NCI-H2196 (cell line): Measurements from ENCODE around the gene TINAGL1.
A peak's percentile ranks its signal among the peaks of the same experiment; 100 is the strongest.

Source experiments
- DNase-seq: peaks from one replicate; lab custom pipeline; 2025; ENCODE audit not compliant: unreplicated experiment; lab: John Stamatoyannopoulos, UW

Gene TINAGL1

GRCh38 chr1:31567956-31568570 lies 8.3 kb upstream of the TINAGL1 start:
- DNase-seq = no peak

DNA sequence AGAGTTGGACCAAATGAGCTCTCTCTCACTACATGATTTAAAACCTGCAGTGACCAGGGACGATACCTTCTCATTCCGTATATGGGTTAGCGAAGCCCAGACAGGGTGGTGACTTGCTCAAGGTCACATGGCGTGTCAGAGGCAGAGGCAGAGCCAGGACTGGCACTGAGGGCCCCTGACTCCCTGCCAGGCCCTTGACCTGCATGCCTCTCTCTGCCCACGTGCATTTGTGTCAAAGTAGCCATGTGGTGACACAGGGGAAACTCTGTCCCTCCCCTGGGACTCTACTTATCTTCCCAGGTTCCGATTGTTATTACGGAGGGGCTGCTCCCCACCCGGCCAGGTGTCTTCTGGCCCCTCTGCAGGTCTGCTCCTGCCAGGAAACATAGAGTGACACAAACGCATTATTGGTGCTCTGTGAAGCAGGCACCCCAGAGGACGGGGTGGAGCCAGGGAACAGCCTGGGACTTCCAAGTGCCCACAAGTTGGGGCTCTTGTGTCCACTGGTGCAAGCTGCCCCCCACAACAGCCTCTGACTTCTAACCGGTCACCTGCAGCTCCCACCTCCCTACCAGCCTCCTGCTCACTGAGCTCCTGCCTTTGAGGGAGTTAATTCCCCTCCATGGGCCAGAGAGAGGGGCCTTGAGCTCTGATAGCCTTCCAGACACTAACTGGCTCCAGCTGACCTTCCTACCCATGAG lies 7.3 kb upstream of the TINAGL1 start:
- DNase-seq = no peak

GRCh38 chr1:31569596-31570173 lies 6.6 kb upstream of the TINAGL1 start:
- no peak for DNase-seq

- no peak for DNase-seq
Measured at GRCh38 chr1:31570228-31570627, 6.1 kb upstream of the TINAGL1 start.

- DNase-seq = no peak
Measured at GRCh38 chr1:31570906-31571305, 5.4 kb upstream of the TINAGL1 start.

DNA sequence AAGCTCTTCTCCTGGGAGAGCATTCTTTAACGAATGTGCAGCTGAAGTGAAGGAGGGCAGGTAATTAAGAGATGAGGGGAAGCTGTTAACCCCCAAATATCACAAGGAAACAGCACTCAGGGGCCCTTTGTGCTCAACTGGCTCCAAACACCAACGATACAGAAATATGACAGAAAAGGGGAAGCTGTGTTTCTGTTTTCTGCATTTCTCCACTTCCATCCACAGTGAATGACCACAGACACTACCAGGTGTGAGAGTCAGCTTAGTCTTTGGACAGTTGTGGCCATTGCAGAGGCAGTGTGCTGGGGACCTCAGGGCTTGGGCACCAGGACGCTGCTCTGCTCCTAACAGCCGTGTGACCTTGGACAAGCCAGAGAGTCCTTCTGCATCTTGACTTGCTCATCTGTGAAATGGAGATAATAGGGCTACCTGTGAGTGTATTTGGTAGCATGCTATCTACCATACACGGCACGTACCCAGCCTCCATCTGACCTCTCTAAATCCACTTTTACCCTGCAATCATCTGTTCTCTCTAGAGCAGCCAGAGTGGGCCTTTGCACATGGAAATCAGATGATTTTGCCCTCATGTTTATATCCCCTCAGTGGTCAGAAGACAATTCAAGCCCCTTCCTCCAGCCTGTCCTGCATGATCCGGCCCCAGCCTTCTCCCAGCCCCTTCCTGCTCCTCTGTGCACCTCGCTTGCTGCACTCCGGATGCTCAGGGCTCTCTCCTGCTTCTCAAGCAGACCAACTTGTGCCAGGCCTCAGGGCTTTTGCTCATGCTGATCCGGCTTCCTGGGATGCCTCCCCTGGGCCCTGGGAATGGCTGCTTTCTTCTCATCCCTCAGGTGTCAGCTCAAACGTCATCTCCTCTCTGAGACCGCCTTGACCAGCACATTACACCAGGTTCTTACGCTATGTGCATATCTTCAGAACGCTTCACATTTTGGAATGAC lies 4.7 kb upstream of the TINAGL1 start:
- DNase-seq = no peak

DNA sequence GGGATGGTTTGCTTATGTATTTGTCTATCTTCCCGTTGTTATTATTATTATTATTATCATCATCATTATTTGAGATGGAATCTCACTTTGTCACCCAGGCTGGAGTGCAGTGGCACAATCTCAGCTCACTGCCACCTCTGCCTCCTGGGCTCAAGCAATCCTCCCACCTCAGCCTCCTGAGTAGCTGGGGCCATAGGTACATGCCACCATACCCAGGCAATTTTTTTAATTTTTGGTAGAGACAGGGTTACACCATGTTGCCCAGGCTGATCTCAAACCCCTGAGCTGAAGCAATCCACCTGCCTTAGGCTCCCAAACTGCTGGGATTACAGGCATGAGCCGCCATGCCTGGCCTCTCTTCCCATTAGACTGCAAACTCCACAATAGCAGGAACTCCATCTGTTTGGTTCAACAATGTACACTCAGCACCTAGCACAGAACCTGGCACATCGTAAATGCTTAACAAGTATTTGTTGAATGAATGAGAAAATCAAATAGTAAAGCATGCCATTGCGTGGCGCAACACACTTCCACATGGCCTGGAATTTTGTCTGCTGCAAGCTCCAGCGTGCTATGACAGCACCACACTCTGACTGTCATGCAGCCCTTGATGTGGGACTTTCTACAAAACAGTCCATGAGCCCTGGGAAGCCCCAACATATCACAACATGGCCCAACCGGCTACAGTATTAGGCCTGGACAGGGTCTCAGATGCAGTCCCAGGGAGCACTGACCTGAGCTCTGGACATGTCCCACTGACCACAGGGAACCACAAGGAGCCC lies 3.8 kb upstream of the TINAGL1 start:
- DNase-seq = no peak

DNA sequence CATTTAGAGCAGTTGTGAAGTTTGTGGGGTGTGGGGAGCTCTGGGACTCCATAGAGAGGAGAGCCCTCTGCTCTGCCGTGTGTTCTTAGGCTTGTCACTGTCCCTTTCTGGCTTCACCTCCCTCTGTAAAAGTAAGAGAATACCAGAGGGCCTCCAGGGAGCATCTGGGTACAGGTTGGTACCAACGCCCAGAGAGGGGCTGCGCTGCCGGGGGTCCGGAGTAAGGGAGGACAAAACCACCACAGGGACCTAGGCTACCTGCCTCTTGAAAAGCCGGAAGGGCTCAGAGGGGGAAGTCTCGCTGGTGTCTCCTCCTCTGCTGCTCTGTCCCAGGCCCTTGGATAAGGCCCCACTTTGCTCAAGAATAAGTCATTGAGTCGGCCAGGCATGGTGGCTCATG lies 3.1 kb upstream of the TINAGL1 start:
- no peak for DNase-seq

- no peak for DNase-seq
Measured at GRCh38 chr1:31574749-31575368, 1.5 kb upstream of the TINAGL1 start.

- peak; percentile 65 for DNase-seq
Measured at GRCh38 chr1:31575369-31576140, 760 bp upstream of the TINAGL1 start.

GRCh38 chr1:31576743-31577455 lies 584 bp downstream of the TINAGL1 start:
- no peak for DNase-seq

DNA sequence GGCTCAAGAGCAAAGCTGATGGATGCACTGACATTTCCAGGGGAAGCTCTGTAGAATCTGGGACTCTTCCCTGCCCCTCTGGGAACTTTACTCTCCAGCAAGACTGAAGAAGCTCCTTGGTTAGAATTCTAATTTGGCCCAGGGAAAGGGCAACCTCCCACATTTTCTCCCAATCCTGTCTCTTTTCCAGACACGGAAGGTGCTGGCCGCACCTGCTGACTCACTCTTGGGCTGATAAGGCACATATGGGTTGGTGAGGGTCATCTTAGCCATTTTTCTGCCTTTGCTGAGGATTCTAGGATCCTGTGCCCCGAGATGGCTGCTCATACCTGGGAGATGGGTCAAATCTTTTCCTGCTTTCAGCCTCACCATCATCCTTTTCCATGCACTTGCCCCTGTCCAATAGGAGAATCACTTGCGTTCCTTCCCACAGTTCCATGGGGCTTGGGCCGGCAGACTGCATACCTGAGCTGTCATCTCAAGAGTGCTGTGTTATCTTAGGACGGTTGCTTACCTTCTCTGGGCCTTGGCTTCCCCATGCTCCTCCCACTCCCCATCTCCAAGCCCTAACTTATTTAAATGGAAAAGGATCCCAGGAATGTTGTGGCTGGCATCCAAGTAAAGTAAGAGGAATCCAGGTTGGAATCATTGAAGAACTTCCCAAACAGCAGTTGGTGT lies 1.3 kb downstream of the TINAGL1 start:
- DNase-seq = no peak

DNA sequence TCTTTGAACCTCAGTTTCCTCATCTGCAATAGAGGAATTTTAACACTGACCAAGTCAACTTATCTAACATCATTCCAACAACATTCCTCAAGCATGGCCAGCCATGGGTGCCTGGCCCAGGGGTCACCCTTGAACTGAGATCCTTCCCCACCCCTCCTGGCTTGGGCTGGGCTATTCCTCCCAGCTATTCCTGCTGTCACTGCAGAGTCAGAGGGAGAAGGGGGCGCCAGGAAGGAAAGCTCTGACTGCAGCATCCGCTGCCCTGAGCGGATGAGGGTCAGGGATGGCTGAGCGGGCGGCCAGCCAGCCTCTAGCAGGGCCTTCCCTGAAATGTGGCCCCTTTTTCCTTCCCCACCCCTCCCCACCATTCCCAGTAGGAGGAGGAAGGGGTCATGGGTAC lies 3.1 kb downstream of the TINAGL1 start:
- no peak for DNase-seq

GRCh38 chr1:31580513-31580870 lies 4.2 kb downstream of the TINAGL1 start:
- DNase-seq = no peak

GRCh38 chr1:31580891-31581603 lies 4.7 kb downstream of the TINAGL1 start:
- no peak for DNase-seq

DNA sequence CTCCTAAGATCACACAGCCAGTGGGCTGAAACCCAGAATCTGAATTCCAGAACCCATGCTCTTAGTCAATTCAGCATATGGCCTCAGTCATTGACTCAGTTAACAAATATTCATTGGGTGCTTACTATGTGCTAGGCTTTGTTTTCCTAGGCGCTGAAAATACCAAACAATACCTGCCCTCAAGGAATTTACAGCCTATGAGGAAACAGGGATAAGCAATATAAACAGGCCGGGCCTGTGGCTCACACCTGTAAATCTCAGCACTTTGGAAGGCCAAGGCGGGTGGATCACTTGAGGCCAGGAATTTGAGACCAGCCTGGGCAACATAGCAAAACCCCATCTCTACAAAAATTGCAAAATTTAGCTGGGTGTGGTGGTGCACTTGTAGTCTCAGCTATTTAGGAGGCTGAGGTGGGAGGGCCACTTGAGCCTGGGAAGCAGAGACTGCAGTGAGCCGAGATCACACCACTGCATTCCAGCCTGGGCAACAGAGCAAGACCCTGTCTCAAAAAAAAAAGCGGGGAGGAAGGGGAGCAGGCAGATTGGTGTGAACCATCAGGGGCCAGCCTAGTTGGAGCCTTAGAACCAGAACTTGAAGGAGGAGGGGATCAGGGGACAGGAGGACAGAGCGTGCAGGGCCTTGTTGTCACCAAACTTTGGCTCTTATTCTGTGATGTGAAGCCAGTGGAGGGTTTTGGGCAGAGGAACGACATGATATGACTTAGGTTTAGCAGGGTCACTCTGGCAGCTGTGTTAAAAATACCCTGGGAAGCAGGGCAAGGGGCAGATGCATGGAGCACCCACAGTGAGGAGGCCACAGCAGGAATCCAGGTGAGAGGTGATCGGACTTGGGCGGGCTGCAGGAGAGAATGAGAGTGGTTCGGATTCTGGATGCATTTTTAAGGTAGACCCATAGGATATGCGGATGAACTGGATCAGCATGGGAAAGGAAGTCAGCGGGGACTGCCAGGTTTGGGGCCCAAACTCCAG lies 5.8 kb downstream of the TINAGL1 start:
- DNase-seq = no peak
